Stimulated activated effector memory CD8-positive, alpha-beta T cell treated with anti-CD3 and anti-CD28 coated beads, Interleukin-12 subunit alpha, Interleukin-12 subunit beta, amount 100 ng/mL, for 72 hours (primary cell): Measurements from ENCODE around the gene NASP.

Experiments
- ATAC-seq: fragments of 150-1000 bp; cut with Tn5 transposase; 2 replicates; pipeline ENCODE4 v1.10.0; 2021
- DNase-seq, 2 donors: peaks; one replicate each; pipeline ENCODE4 v3.0.0; 2021 to 2022; ENCODE audit warnings: low spot score in 2 of 2
- H3K27ac Mint-ChIP-seq: one replicate; pipeline ENCODE4 v1.8.0; 2022; ENCODE audit warnings: mild to moderate bottlenecking, mixed read lengths
- H3K36me3 Mint-ChIP-seq: one replicate; pipeline ENCODE4 v1.8.0; 2022; ENCODE audit warnings: mild to moderate bottlenecking, mixed read lengths
- H3K4me1 Mint-ChIP-seq: one replicate; pipeline ENCODE4 v1.8.0; 2022; ENCODE audit warnings: mixed read lengths
- H3K4me3 Mint-ChIP-seq: one replicate; pipeline ENCODE4 v1.8.0; 2022; ENCODE audit warnings: mild to moderate bottlenecking, mixed read lengths
- H3K9me3 Mint-ChIP-seq: one replicate; pipeline ENCODE4 v1.8.0; 2022; ENCODE audit warnings: mixed read lengths

Gene NASP

GRCh38 chr1:45659222-45659621, 75.4 kb downstream of the NASP start:
- Mint-ChIP-seq H3K4me1 (peaks cover 21% of the 10 kb centered on the region), H3K4me3 (no peak overlapping the region), H3K27ac (no peak overlapping the region), H3K36me3 (peaks cover 82% of the 10 kb centered on the region), H3K9me3 (no peaks in the 10 kb centered on the region)
- ATAC-seq (no peak), DNase-seq (no peak)

- no peak overlapping the region for H3K4me3 Mint-ChIP-seq
- H3K36me3 Mint-ChIP-seq: peaks cover 71% of the 10 kb centered on the region
- no peak for DNase-seq
- no peak overlapping the region for H3K27ac Mint-ChIP-seq
- ATAC-seq: no peak
- H3K9me3 Mint-ChIP-seq: no peaks in the 10 kb centered on the region
- peaks cover 10% of the 10 kb centered on the region for H3K4me1 Mint-ChIP-seq
Measured at GRCh38 chr1:45660336-45660735, 76.5 kb downstream of the NASP start.

- Mint-ChIP-seq H3K4me3 (no peak overlapping the region), H3K36me3 (peaks cover 21% of the 10 kb centered on the region), H3K9me3 (no peaks in the 10 kb centered on the region), H3K27ac (no peak overlapping the region), H3K4me1 (peaks cover 35% of the 10 kb centered on the region)
- no peak for ATAC-seq
- no peak for DNase-seq
Measured at GRCh38 chr1:45666836-45667235, 83.0 kb downstream of the NASP start.

GRCh38 chr1:45667321-45668111, 83.7 kb downstream of the NASP start:
- Mint-ChIP-seq H3K4me1 (peaks cover 39% of the 10 kb centered on the region), H3K9me3 (no peaks in the 10 kb centered on the region), H3K4me3 (no peak overlapping the region), H3K27ac (no peak overlapping the region), H3K36me3 (peaks cover 21% of the 10 kb centered on the region)
- DNase-seq (no peak), ATAC-seq (no peak)
